Ramos (cell line): ENCODE results near the gene ATP8B1.
"Not testable (repeated sequence)": the region's sequence is repeated elsewhere in the genome, so short reads cannot be mapped to it uniquely, and the experiment has no call there.

ENCODE experiments used
- in situ Hi-C: fragments of 300-500 bp; cut with MboI; formaldehyde crosslinking; loops from one replicate; pipeline ENCODE4 v1.14.3; 2022; ENCODE audit warnings: low sequenced_read_pairs; ENCODE audit not compliant: unreplicated experiment

Gene ATP8B1

GRCh38 chr18:57683470-57683869 is 119.6 kb downstream of the ATP8B1 start:
- in situ Hi-C loops: no loop called here

GRCh38 chr18:57677262-57678211 is 125.6 kb downstream of the ATP8B1 start:
- in situ Hi-C loops: no loop called here

GRCh38 chr18:57674891-57675290 is 128.2 kb downstream of the ATP8B1 start:
- in situ Hi-C loops: no loop called here

DNA sequence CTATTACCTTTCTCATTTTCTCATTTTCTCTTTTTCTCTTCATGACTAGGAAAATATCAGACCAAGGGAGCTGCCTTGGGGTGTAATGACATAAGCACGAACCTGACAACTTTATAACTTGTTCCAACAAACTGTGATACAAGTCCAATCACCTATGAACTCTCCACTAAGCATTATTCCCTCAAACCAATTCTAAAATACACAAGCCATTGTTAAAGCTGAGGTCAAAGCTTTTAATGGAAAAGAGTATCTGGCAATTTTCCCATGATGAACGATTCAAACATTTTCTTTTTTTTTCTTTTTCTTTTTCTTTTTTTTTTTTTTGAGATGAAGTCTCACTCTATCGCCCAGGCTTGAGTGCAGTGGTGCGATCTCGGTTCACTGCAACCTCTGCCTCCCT is 133.1 kb downstream of the ATP8B1 start:
- in situ Hi-C loops: no loop called here

- in situ Hi-C loops: no loop called here
Measured at GRCh38 chr18:57668021-57668420, 135.1 kb downstream of the ATP8B1 start.

- in situ Hi-C loops: no loop called here
Measured at GRCh38 chr18:57666818-57667497, 136.2 kb downstream of the ATP8B1 start.

- in situ Hi-C loops: no loop called here
Measured at GRCh38 chr18:57664568-57665165, 138.4 kb downstream of the ATP8B1 start.

DNA sequence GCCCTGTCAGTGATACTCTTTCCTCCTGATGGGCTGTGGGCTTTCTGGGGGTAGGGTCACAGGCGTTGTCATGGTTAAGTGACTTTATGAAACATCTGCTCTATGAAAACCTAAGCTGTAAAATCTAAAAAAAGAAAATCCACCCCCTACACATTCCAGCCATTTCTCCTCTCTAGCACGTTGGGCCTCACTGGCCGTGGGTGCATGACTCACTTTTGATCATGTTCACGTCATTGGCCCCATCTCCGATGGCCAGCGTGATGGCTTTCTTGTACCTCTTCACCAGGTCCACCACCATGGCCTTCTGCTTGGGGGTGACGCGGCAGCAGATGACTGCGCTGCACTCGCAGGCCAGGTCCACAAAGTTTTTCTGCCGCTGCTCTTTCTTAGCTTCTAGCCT is 142.2 kb downstream of the ATP8B1 start:
- in situ Hi-C loops: no loop called here

- in situ Hi-C loops: no loop called here
Measured at GRCh38 chr18:57659460-57660102, 143.5 kb downstream of the ATP8B1 start.

DNA sequence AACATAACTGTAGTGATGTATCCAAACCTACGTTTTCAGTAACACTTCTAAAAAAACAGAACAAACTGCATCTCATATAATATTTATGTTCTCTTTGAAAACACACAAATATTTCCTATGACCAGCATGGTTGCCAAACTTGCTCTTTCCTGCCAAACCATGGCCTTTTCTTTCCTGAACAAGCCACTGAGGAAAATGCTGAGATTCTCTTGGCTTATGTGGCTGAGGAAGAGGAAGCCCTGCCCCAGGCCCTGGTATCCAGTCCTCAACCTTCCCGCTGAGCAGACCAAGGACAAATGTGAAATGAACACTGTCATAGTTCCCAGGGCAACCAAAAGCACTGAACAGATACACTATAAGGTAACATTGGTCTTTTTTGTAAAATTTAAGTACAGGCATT is 145.6 kb downstream of the ATP8B1 start:
- in situ Hi-C loops: no loop called here

GRCh38 chr18:57655740-57656139 is 147.4 kb downstream of the ATP8B1 start:
- in situ Hi-C loops: no loop called here

GRCh38 chr18:57651914-57652313 is 151.2 kb downstream of the ATP8B1 start:
- in situ Hi-C loops: no loop called here

- in situ Hi-C loops: no loop called here
Measured at GRCh38 chr18:57649556-57650500, 153.3 kb downstream of the ATP8B1 start.

- in situ Hi-C loops: no loop called here
Measured at GRCh38 chr18:57648414-57648813, 154.7 kb downstream of the ATP8B1 start.

DNA sequence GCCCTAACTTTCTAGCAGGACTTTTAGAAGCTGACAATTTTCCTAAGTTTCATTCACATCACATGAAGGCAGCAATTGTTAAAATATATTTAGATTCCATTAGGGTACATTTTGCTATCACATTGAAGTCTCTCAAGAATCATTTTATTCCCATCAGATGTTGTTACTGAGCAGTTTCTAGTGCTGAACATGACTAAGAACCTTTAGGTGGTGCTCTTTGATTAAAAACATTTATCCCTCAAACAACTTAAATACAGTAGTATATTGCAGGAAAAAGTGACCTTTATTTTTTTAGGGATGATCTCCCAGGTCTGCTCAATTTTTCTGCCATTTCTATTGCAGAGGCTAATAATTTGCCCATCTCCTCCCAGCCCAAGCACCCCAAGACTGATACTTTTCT is 158.6 kb downstream of the ATP8B1 start:
- in situ Hi-C loops: no loop called here

DNA sequence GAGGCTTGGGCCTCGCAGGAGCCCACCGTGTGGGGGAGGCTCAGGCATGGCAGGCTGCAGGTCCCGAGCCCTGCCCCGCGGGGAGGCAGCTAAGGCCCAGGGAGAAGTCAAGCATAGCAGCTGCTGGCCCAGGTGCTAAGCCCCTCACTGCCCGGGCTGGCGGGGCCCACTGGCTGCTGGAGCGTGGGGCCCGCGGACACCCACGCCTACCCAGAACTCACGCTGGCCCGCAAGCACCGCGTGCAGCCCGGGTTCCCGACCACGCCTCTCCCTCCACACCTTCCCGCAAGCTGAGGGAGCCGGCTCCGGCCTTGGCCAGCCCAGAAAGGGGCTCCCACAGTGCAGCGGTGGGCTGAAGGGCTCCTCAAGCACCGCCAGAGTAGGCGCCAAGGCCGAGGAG is 159.4 kb downstream of the ATP8B1 start:
- in situ Hi-C loops: not testable (repeated sequence)

- in situ Hi-C loops: not testable (repeated sequence)
Measured at GRCh38 chr18:57642462-57642861, 160.7 kb downstream of the ATP8B1 start.

- in situ Hi-C loops: no loop called here
Measured at GRCh38 chr18:57640749-57641148, 162.4 kb downstream of the ATP8B1 start.

- in situ Hi-C loops: no loop called here
Measured at GRCh38 chr18:57640236-57640635, 162.9 kb downstream of the ATP8B1 start.
